Vagina (tissue), 2 donors: ENCODE data around the gene ARPC2. TPM values are rescaled to one million over a fixed set of nuclear protein-coding genes. Genes with fewer than 3 reads are reported as not detected.
A peak's percentile ranks its signal among the peaks of the same experiment; 100 is the strongest.

Source experiments
- DNase-seq, 2 donors: peaks; one replicate each; pipeline ENCODE4 v3.0.0-alpha.2; 2017; ENCODE audit errors: extremely low spot score in 2 of 2
- H3K27ac ChIP-seq: fragments of 200-600 bp; sonication (generic); one replicate; pipeline ENCODE4 v1.5.1; 2019
- H3K27me3 ChIP-seq: fragments of 200-600 bp; sonication (generic); one replicate; pipeline ENCODE4 v1.5.1; 2019
- H3K36me3 ChIP-seq, 2 donors: fragments of 200-600 bp; sonication (generic); one replicate each; pipeline ENCODE4 v1.5.1; 2017 to 2019
- H3K4me1 ChIP-seq: fragments of 200-600 bp; sonication (generic); one replicate; pipeline ENCODE4 v1.5.1; 2019
- H3K4me3 ChIP-seq, 2 donors: fragments of 200-600 bp; sonication (generic); 1 replicate in 1 of 2; 2 replicates in 1 of 2; pipeline ENCODE4 v1.5.1; 2016 to 2019
- H3K9me3 ChIP-seq: fragments of 200-600 bp; sonication (generic); one replicate; pipeline ENCODE4 v1.5.1; 2019
- CTCF ChIP-seq, 3 experiments: fragments of 450-650 bp in 2 of 3; fragments of 200-600 bp in 1 of 3; sonication (generic) in 1 of 3; IDR thresholded peaks; one replicate each; pipeline ENCODE4 v1.5.1; 2017 to 2019; ENCODE audit warnings: antibody characterized with exemption in 3 of 3, mild to moderate bottlenecking in 2 of 3, moderate library complexity in 2 of 3
- POLR2A ChIP-seq, 2 donors: fragments of 450-650 bp; IDR thresholded peaks; one replicate each; pipeline ENCODE4 v1.6.1; 2017; ENCODE audit warnings: antibody characterized with exemption in 2 of 2, mild to moderate bottlenecking in 2 of 2, moderate library complexity in 2 of 2
- POLR2AphosphoS5 ChIP-seq, 2 donors: sonication (generic); formaldehyde crosslinking; IDR thresholded peaks; one replicate each; pipeline ENCODE4 v1.9.0; 2017; ENCODE audit warnings: antibody characterized with exemption in 2 of 2, mild to moderate bottlenecking in 2 of 2, low read depth in 1 of 2; ENCODE audit not compliant: insufficient read depth in 1 of 2
- intact Hi-C: fragments of 100-400 bp; cut with DNase I; formaldehyde crosslinking; loops from one replicate; pipeline ENCODE4 v1.15.1; 2023
- total RNA-seq: library from RNA; depleted of rRNA; stranded (reverse); fragments of >200 nt; gene quantifications from one replicate; pipeline ENCODE4 v1.2.3, GENCODE V29; 2016

ARPC2 gene
- total RNA-seq, 1 donor from 2014 or later = 284 TPM

- Histone ChIP-seq H3K36me3 (no peaks in the 10 kb centered on the region), H3K4me1 (peaks cover 22% of the 10 kb centered on the region), H3K27me3 (no peaks in the 10 kb centered on the region), H3K9me3 (no peaks in the 10 kb centered on the region), H3K4me3 (no peak overlapping the region), H3K27ac (no peak overlapping the region)
- TF ChIP-seq POLR2A (IDR thresholded peaks at IDR 0.05) (no peak), POLR2AphosphoS5 (IDR thresholded peaks at IDR 0.05; ENCODE audit: insufficient read depth in 1 of 2, low read depth in 1 of 2) (no peak), CTCF (IDR thresholded peaks at IDR 0.05) (no peak)
- intact Hi-C loops = no loop called here
- no peak for DNase-seq
These were observed 2.9 kb upstream of the ARPC2 start for GRCh38 chr2:218214116-218214515.

GRCh38 chr2:218216336-218216673, 684 bp upstream of the ARPC2 start:
- Histone ChIP-seq H3K36me3 (no peaks in the 10 kb centered on the region), H3K4me1 (peaks cover 44% of the 10 kb centered on the region), H3K4me3 (peak overlapping the region; percentile 95 to 97), H3K27ac (peak overlapping the region; percentile 92), H3K9me3 (no peaks in the 10 kb centered on the region), H3K27me3 (no peaks in the 10 kb centered on the region)
- intact Hi-C loops = loop anchor here (5.0 kb wide), 1 partner anchor 56 kb away; the partner anchor contains the start of genes AAMP and PNKD
- no peak for TF ChIP-seq CTCF (IDR thresholded peaks at IDR 0.05)
- TF ChIP-seq POLR2AphosphoS5 (IDR thresholded peaks at IDR 0.05; ENCODE audit: insufficient read depth in 1 of 2, low read depth in 1 of 2) = no peak
- TF ChIP-seq POLR2A (IDR thresholded peaks at IDR 0.05) = no peak
- no peak for DNase-seq

- intact Hi-C loops = loop anchor here (5.0 kb wide), 1 partner anchor 55 kb away; the partner anchor contains the start of genes AAMP and PNKD
- H3K36me3 ChIP-seq = no peaks in the 10 kb centered on the region
- TF ChIP-seq CTCF (IDR thresholded peaks at IDR 0.05) = no peak
- no peak for TF ChIP-seq POLR2AphosphoS5 (IDR thresholded peaks at IDR 0.05; ENCODE audit: insufficient read depth in 1 of 2, low read depth in 1 of 2)
- no peak for TF ChIP-seq POLR2A (IDR thresholded peaks at IDR 0.05)
- no peaks in the 10 kb centered on the region for H3K27me3 ChIP-seq
- no peaks in the 10 kb centered on the region for H3K9me3 ChIP-seq
- peak overlapping the region; percentile 95 to 97 for H3K4me3 ChIP-seq
- peaks cover 57% of the 10 kb centered on the region for H3K4me1 ChIP-seq
- no peak for DNase-seq
- H3K27ac ChIP-seq = peak overlapping the region; percentile 92
These were observed 625 bp downstream of the ARPC2 start for GRCh38 chr2:218217360-218218267.

- Histone ChIP-seq H3K4me3 (peak overlapping the region; percentile 95 to 97), H3K36me3 (no peaks in the 10 kb centered on the region), H3K27ac (peak overlapping the region; percentile 92), H3K4me1 (peaks cover 66% of the 10 kb centered on the region), H3K27me3 (no peaks in the 10 kb centered on the region), H3K9me3 (no peaks in the 10 kb centered on the region)
- DNase-seq = no peak
- TF ChIP-seq POLR2AphosphoS5 (IDR thresholded peaks at IDR 0.05; ENCODE audit: insufficient read depth in 1 of 2, low read depth in 1 of 2) = peak in 1 of 2 donors; percentile 45
- no peak for TF ChIP-seq POLR2A (IDR thresholded peaks at IDR 0.05)
- TF ChIP-seq CTCF (IDR thresholded peaks at IDR 0.05) = no peak
- intact Hi-C loops = loop anchor here (5.0 kb wide), 1 partner anchor 54 kb away; the partner anchor contains the start of genes AAMP and PNKD
These were observed 1.5 kb downstream of the ARPC2 start for GRCh38 chr2:218218268-218219185.
